Hepatocyte (in vitro differentiated cells): Measurements from ENCODE around the gene NR1H4.

Experiments
- CTCF ChIP-seq: fragments of 200-600 bp; sonication (generic); IDR thresholded peaks from 2 replicates; pipeline ENCODE4 v1.5.1; 2016; ENCODE audit warnings: antibody characterized with exemption, mild to moderate bottlenecking; ENCODE audit not compliant: poor library complexity
- EZH2 ChIP-seq: fragments of 200-600 bp; sonication (generic); IDR thresholded peaks from 2 replicates; pipeline ENCODE4 v1.6.1; 2016; ENCODE audit warnings: antibody characterized with exemption, mild to moderate bottlenecking, borderline replicate concordance

- TF ChIP-seq CTCF (no peak), EZH2 (no peak)
Measured at GRCh38 chr12:100529756-100530350, 56.2 kb downstream of the NR1H4 start.
